Nephron progenitor cell (in vitro differentiated cells): ENCODE measurements around the gene ZNF425.
A peak's percentile ranks its signal among the peaks of the same experiment; 100 is the strongest.

Experiments used
- DNase-seq: peaks from one replicate; pipeline ENCODE4 v3.0.0; 2021
- H3K27ac Mint-ChIP-seq: 2 replicates; pipeline ENCODE4 v1.8.0; 2021; ENCODE audit warnings: mild to moderate bottlenecking, moderate library complexity, mixed read lengths
- H3K27me3 Mint-ChIP-seq: 2 replicates; pipeline ENCODE4 v1.8.0; 2021; ENCODE audit warnings: mild to moderate bottlenecking, low read depth, mixed read lengths; ENCODE audit not compliant: poor library complexity
- H3K36me3 Mint-ChIP-seq: 2 replicates; pipeline ENCODE4 v1.8.0; 2021; ENCODE audit warnings: low read depth, mixed read lengths
- H3K4me1 Mint-ChIP-seq: 2 replicates; pipeline ENCODE4 v1.8.0; 2021; ENCODE audit warnings: mixed read lengths
- H3K4me3 Mint-ChIP-seq: 2 replicates; pipeline ENCODE4 v1.8.0; 2021; ENCODE audit warnings: mild to moderate bottlenecking, moderate library complexity, mixed read lengths
- H3K9me3 Mint-ChIP-seq: 2 replicates; pipeline ENCODE4 v1.8.0; 2021; ENCODE audit warnings: mild to moderate bottlenecking, moderate library complexity, mixed read lengths
- TF ChIP-seq, protein P1 (sequence below): fragments of 200-600 bp; sonication (generic); IDR thresholded peaks from 2 replicates; pipeline ENCODE4 v1.5.0; 2021; ENCODE audit warnings: antibody characterized with exemption

Gene ZNF425

DNA sequence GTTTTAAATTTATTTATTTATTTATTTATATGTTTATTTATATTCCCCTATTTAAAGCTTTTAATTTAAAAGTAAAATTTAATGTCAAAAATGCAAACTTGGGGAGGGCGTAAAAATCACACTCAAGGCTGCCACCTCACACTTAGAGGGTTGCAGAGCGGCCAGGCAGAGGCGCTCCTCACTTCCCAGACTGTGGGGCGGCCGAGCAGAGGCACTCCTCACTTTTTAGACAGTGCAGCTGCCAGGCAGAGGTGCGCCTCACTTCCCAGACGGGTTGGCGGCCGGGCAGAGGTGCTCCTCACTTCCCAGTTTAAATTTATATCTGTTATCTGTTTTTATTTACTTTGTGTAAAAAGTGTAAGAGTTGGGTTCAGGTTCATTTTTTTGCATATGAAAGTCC is 10.0 kb upstream of the ZNF425 start:
- Mint-ChIP-seq H3K27me3 (no peaks in the 10 kb centered on the region), H3K4me1 (no peaks in the 10 kb centered on the region), H3K36me3 (peaks cover 23% of the 10 kb centered on the region), H3K9me3 (peaks cover 12% of the 10 kb centered on the region), H3K27ac (no peak overlapping the region), H3K4me3 (no peak overlapping the region)
- TF ChIP-seq, protein P1, sequence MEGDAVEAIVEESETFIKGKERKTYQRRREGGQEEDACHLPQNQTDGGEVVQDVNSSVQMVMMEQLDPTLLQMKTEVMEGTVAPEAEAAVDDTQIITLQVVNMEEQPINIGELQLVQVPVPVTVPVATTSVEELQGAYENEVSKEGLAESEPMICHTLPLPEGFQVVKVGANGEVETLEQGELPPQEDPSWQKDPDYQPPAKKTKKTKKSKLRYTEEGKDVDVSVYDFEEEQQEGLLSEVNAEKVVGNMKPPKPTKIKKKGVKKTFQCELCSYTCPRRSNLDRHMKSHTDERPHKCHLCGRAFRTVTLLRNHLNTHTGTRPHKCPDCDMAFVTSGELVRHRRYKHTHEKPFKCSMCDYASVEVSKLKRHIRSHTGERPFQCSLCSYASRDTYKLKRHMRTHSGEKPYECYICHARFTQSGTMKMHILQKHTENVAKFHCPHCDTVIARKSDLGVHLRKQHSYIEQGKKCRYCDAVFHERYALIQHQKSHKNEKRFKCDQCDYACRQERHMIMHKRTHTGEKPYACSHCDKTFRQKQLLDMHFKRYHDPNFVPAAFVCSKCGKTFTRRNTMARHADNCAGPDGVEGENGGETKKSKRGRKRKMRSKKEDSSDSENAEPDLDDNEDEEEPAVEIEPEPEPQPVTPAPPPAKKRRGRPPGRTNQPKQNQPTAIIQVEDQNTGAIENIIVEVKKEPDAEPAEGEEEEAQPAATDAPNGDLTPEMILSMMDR, result no peak
- DNase-seq, result no peak

DNA sequence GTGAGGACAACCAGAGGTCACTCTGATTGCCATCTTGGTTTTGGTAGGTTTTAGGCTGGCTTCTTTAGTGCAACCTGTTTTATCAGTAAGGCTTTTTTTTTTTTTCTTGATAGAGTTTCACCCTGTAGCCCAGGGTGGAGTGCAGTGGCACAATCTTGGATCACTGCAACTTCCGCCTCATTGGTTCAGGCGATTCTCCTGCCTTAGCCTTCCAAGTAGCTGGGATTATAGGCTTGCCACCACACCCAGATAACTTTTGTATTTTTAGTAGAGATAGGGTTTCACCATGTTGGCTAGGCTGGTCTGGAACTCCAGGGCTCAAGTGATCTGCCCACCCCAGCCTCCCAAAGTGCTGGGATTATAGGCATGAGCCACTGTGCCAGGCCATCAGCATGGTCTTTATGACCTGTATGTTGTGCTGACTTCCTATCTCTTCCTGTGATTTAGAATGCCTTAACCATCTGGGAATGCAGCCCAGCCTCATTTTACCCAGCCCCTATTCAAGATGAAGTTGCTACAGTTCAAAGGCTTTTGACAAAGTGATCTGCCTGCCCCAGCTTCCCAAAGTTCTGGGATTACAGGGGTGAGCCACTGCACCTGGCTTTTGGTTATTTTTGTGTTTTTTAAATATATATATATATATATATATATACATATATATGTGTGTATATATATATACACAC is 7.0 kb upstream of the ZNF425 start:
- Mint-ChIP-seq H3K36me3 (peaks cover 52% of the 10 kb centered on the region), H3K27ac (no peak overlapping the region), H3K4me1 (peaks cover 4% of the 10 kb centered on the region), H3K27me3 (no peaks in the 10 kb centered on the region), H3K9me3 (peaks cover 35% of the 10 kb centered on the region), H3K4me3 (no peak overlapping the region)
- DNase-seq, result no peak
- TF ChIP-seq, protein P1, result no peak

DNA sequence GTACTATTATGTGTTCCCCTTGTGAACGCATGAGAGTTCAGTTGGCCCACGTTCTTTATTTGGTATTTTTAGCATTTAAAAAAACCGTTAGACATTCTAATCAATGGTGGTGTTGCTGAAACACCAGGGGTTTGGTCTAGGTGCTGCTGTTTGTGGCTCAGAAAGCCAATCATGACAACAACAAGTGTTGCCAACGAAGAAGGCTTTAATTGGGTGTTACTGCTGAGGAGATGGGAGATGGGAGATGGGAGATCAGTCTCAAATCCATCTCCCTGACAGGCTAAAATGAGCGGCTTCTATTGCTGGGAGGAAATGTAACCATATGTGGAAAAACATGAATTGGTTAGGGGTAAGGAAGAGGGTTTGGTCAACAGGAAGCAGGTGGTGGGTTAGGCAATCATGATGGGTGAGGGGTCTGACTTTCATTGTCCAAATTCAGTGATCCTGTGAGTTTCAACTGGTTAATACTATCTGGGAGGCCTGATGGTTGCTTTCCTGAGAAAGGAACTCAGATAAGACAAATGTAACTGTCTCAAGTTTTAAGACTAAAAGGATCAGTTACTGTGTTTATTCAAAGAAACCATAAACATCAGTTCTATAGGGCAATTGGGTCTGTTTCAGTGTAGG is 4.6 kb upstream of the ZNF425 start:
- no peak overlapping the region for H3K27ac Mint-ChIP-seq
- H3K9me3 Mint-ChIP-seq, result peaks cover 39% of the 10 kb centered on the region
- peaks cover 3% of the 10 kb centered on the region for H3K27me3 Mint-ChIP-seq
- DNase-seq, result no peak
- H3K4me3 Mint-ChIP-seq, result no peak overlapping the region
- TF ChIP-seq, protein P1, result no peak
- peaks cover 54% of the 10 kb centered on the region for H3K36me3 Mint-ChIP-seq
- peaks cover 17% of the 10 kb centered on the region for H3K4me1 Mint-ChIP-seq

DNA sequence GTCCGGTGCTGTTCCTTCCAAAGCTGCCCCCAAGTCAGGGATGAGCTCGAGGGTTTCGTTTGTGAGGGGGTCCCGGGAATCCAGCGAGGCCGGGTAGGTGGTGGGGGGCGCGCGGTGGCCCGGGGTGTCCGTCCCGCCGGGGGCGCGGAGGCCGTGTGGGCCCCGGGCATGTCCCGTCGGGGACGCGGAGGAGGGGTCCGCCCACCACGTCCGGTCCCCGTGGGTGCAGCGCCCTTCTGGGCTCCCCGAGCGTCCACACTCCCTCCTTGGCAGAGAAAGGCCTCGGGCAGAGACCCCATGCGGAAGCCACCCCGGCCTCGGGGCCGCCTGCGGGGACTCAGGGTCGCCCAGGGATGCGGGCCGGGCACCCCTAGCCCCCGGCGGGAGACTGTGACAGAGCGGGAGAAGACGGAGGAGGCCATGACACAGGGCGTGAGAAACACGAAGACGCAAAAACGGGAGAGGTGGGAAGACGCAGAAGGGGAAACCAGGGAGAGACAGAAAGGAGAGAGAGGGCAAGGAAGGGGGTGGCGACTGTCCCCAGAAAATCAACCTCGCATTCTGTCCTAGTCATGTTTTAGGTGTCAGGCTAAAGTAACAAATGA is 640 bp upstream of the ZNF425 start:
- Mint-ChIP-seq H3K9me3 (peaks cover 50% of the 10 kb centered on the region), H3K4me1 (peaks cover 32% of the 10 kb centered on the region), H3K4me3 (peak overlapping the region; percentile 94), H3K27ac (peak overlapping the region; percentile 98), H3K36me3 (peaks cover 56% of the 10 kb centered on the region), H3K27me3 (peaks cover 3% of the 10 kb centered on the region)
- TF ChIP-seq, protein P1, result no peak
- peak; percentile 52 for DNase-seq

DNA sequence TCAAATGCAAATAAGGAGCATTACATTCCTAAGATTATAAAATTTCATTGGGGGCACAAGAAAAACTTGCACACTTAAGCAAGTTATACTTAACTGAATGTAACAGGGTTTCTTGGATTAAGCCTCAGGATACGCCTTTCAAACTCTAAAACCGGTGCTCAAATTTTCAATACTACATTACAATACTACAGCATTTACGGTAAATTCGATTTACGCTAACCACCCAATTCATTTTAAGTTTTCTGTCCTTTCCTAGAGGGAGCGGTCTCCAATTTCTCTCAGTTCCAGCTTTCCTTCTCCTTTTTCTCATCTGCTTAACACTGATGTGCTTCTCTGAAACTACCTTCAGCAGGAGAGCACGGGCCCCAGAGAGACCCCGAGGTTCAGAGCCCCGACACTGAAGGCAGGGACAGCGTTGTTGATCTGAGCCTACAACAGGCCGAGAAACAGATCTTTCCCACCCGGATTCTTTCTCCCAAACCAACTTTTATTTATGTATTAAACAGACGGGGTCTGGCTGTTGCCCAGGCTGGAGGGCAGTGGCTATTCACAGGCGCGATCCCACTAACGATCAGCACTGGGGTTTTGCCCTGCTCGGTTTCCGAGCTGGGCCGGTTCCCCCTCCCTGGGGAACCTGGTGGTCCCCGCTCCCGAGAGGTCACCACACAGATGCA is 798 bp downstream of the ZNF425 start:
- no peak for DNase-seq

More for the DNA sequence above, 798 bp downstream of the ZNF425 start:
- Mint-ChIP-seq H3K36me3 (peaks cover 42% of the 10 kb centered on the region), H3K9me3 (peaks cover 36% of the 10 kb centered on the region), H3K27ac (peak overlapping the region; percentile 98), H3K4me1 (peaks cover 32% of the 10 kb centered on the region), H3K27me3 (peaks cover 3% of the 10 kb centered on the region), H3K4me3 (peak overlapping the region; percentile 94)
- TF ChIP-seq, protein P1, result no peak
